WTC11 (cell line): ENCODE results near the gene SEZ6L2. TPM values are rescaled to one million over a fixed set of nuclear protein-coding genes. Genes with fewer than 3 reads are reported as not detected.

Experiments used
- ATAC-seq: fragments of 200-7000 bp; cut with Tn5 transposase; 2 replicates; pipeline ENCODE4 v1.10.0; 2021; ENCODE audit warnings: mild to moderate bottlenecking, moderate library complexity
- CTCF ChIA-PET: fragments of 300-600 bp; sonication (Branson Sonifier 250); formaldehyde crosslinking; loops from one replicate; lab custom pipeline; 2021; ENCODE audit warnings: antibody characterized with exemption; lab: Charles Lee
- POLR2A ChIA-PET: fragments of 350-600 bp; sonication (Branson Sonifier 250); formaldehyde crosslinking; loops from one replicate; lab custom pipeline; 2021; ENCODE audit warnings: antibody characterized with exemption; lab: Charles Lee
- DNase-seq: peaks from one replicate; pipeline ENCODE4 v3.0.0; 2021; ENCODE audit warnings: low spot score
- H3K27ac Mint-ChIP-seq: 2 replicates; pipeline ENCODE4 v1.8.0; 2021; ENCODE audit warnings: mixed read lengths
- H3K27me3 Mint-ChIP-seq: 2 replicates; pipeline ENCODE4 v1.8.0; 2021; ENCODE audit warnings: low read depth, mild to moderate bottlenecking, moderate library complexity, mixed read lengths
- H3K36me3 Mint-ChIP-seq: 2 replicates; pipeline ENCODE4 v1.8.0; 2021; ENCODE audit warnings: mixed read lengths
- H3K4me1 Mint-ChIP-seq: 2 replicates; pipeline ENCODE4 v1.8.0; 2022; ENCODE audit warnings: mixed read lengths
- H3K4me3 Mint-ChIP-seq: 2 replicates; pipeline ENCODE4 v1.8.0; 2021; ENCODE audit warnings: mild to moderate bottlenecking, moderate library complexity, mixed read lengths
- H3K9me3 Mint-ChIP-seq: 2 replicates; pipeline ENCODE4 v1.8.0; 2021; ENCODE audit warnings: mixed read lengths
- ATF1 ChIP-seq: sonication (generic); formaldehyde crosslinking; IDR thresholded peaks from 2 replicates; pipeline ENCODE4 v1.8.1; 2023; ENCODE audit warnings: mild to moderate bottlenecking, moderate library complexity, missing genetic modification reagents
- ATF6 ChIP-seq: sonication (generic); formaldehyde crosslinking; IDR thresholded peaks from 2 replicates; pipeline ENCODE4 v1.8.1; 2023; ENCODE audit warnings: mild to moderate bottlenecking, missing genetic modification reagents
- E2F4 ChIP-seq: sonication (generic); formaldehyde crosslinking; IDR thresholded peaks from 2 replicates; pipeline ENCODE4 v1.8.1; 2022; ENCODE audit warnings: low read depth, mild to moderate bottlenecking, moderate library complexity, missing genetic modification reagents, borderline replicate concordance
- ETV6 ChIP-seq: sonication (generic); formaldehyde crosslinking; IDR thresholded peaks from 2 replicates; pipeline ENCODE4 v1.8.1; 2022; ENCODE audit warnings: mild to moderate bottlenecking, missing genetic modification reagents
- FOXK1 ChIP-seq: sonication (generic); formaldehyde crosslinking; IDR thresholded peaks from 2 replicates; pipeline ENCODE4 v1.8.0; 2022; ENCODE audit warnings: mild to moderate bottlenecking, moderate library complexity, missing genetic modification reagents
- FOXP4 ChIP-seq: sonication (generic); formaldehyde crosslinking; IDR thresholded peaks from 2 replicates; pipeline ENCODE4 v1.8.0; 2022; ENCODE audit warnings: mild to moderate bottlenecking, missing genetic modification reagents
- JUN ChIP-seq: sonication (generic); formaldehyde crosslinking; IDR thresholded peaks from 2 replicates; pipeline ENCODE4 v1.8.0; 2023; ENCODE audit warnings: mild to moderate bottlenecking, missing genetic modification reagents
- MYBL2 ChIP-seq: sonication (generic); formaldehyde crosslinking; IDR thresholded peaks from 2 replicates; pipeline ENCODE4 v1.8.1; 2023; ENCODE audit warnings: mild to moderate bottlenecking, moderate library complexity, missing genetic modification reagents
- NR3C1 ChIP-seq: sonication (generic); formaldehyde crosslinking; conservative IDR thresholded peaks from 2 replicates; pipeline ENCODE4 v1.8.1; 2023; ENCODE audit warnings: low read depth, mild to moderate bottlenecking, missing genetic modification reagents
- RORB ChIP-seq: fragments of 250-450 bp; sonication (Bioruptor Pico); IDR thresholded peaks from 2 replicates; pipeline ENCODE4 v1.9.0; 2021; ENCODE audit warnings: mild to moderate bottlenecking
- TCF7 ChIP-seq: sonication (generic); formaldehyde crosslinking; IDR thresholded peaks from 2 replicates; pipeline ENCODE4 v1.8.0; 2022; ENCODE audit warnings: mild to moderate bottlenecking, low read depth, missing genetic modification reagents, moderate library complexity
- ZNF138 ChIP-seq: sonication (generic); formaldehyde crosslinking; conservative IDR thresholded peaks from 2 replicates; pipeline ENCODE4 v1.8.1; 2022; ENCODE audit warnings: mild to moderate bottlenecking, moderate library complexity, missing genetic modification reagents
- ZNF232 ChIP-seq: sonication (generic); formaldehyde crosslinking; IDR thresholded peaks from 2 replicates; pipeline ENCODE4 v1.8.0; 2022; ENCODE audit warnings: mild to moderate bottlenecking, missing genetic modification reagents
- ZSCAN18 ChIP-seq: fragments of 250-450 bp; sonication (Bioruptor Pico); IDR thresholded peaks from 2 replicates; pipeline ENCODE4 v2.1.2; 2022; ENCODE audit warnings: mild to moderate bottlenecking, moderate library complexity
- total RNA-seq: library from RNA; stranded (reverse); gene quantifications from 3 replicates; pipeline ENCODE4 v1.2.3, GENCODE V29; 2021
- TF ChIP-seq, protein P1 (sequence below): sonication (generic); formaldehyde crosslinking; IDR thresholded peaks from 2 replicates; pipeline ENCODE4 v1.8.1; 2022; ENCODE audit warnings: missing genetic modification reagents, borderline replicate concordance
- TF ChIP-seq, protein P2 (sequence below): fragments of 250-450 bp; sonication (Bioruptor Pico); IDR thresholded peaks from 2 replicates; pipeline ENCODE4 v1.9.0; 2021; ENCODE audit warnings: moderate library complexity, mild to moderate bottlenecking, inconsistent platforms, borderline replicate concordance
- TF ChIP-seq, protein P3 (sequence below): sonication (generic); formaldehyde crosslinking; IDR thresholded peaks from 2 replicates; pipeline ENCODE4 v1.8.1; 2022; ENCODE audit warnings: mild to moderate bottlenecking, missing genetic modification reagents, moderate library complexity, borderline replicate concordance
- TF ChIP-seq, protein P4 (sequence below): fragments of 250-450 bp; sonication (Bioruptor Pico); IDR thresholded peaks from 2 replicates; pipeline ENCODE4 v1.8.0; 2021; ENCODE audit warnings: mild to moderate bottlenecking
- TF ChIP-seq, protein P5 (sequence below): fragments of 250-450 bp; sonication (Bioruptor Pico); IDR thresholded peaks from 2 replicates; pipeline ENCODE4 v1.9.0; 2021; ENCODE audit warnings: mild to moderate bottlenecking
- TF ChIP-seq, protein P6 (sequence below): sonication (generic); formaldehyde crosslinking; IDR thresholded peaks from 2 replicates; pipeline ENCODE4 v1.8.1; 2023; ENCODE audit warnings: mild to moderate bottlenecking, missing genetic modification reagents, moderate library complexity

SEZ6L2 gene
- total RNA-seq, 1 experiment from 2014 or later = 58.2 TPM

GRCh38 chr16:29858974-29859373, 40.4 kb downstream of the SEZ6L2 start (continued):
- TF ChIP-seq, protein P1, sequence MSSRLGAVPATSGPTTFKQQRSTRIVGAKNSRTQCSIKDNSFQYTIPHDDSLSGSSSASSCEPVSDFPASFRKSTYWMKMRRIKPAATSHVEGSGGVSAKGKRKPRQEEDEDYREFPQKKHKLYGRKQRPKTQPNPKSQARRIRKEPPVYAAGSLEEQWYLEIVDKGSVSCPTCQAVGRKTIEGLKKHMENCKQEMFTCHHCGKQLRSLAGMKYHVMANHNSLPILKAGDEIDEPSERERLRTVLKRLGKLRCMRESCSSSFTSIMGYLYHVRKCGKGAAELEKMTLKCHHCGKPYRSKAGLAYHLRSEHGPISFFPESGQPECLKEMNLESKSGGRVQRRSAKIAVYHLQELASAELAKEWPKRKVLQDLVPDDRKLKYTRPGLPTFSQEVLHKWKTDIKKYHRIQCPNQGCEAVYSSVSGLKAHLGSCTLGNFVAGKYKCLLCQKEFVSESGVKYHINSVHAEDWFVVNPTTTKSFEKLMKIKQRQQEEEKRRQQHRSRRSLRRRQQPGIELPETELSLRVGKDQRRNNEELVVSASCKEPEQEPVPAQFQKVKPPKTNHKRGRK = no peak
- TF ChIP-seq E2F4 (CRISPR knock-in tag) = no peak
- TF ChIP-seq ETV6 = no peak
- TF ChIP-seq ZNF232 (CRISPR knock-in tag) = no peak
- TF ChIP-seq, protein P2, sequence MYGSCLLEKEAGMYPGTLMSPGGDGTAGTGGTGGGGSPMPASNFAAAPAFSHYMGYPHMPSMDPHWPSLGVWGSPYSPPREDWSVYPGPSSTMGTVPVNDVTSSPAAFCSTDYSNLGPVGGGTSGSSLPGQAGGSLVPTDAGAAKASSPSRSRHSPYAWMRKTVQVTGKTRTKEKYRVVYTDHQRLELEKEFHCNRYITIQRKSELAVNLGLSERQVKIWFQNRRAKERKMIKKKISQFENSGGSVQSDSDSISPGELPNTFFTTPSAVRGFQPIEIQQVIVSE = no peak
- no peak for TF ChIP-seq NR3C1 (CRISPR knock-in tag)
- TF ChIP-seq MYBL2 (CRISPR knock-in tag) = no peak
- TF ChIP-seq ZNF138 (CRISPR knock-in tag) = no peak
- no peak for TF ChIP-seq ATF6

DNA sequence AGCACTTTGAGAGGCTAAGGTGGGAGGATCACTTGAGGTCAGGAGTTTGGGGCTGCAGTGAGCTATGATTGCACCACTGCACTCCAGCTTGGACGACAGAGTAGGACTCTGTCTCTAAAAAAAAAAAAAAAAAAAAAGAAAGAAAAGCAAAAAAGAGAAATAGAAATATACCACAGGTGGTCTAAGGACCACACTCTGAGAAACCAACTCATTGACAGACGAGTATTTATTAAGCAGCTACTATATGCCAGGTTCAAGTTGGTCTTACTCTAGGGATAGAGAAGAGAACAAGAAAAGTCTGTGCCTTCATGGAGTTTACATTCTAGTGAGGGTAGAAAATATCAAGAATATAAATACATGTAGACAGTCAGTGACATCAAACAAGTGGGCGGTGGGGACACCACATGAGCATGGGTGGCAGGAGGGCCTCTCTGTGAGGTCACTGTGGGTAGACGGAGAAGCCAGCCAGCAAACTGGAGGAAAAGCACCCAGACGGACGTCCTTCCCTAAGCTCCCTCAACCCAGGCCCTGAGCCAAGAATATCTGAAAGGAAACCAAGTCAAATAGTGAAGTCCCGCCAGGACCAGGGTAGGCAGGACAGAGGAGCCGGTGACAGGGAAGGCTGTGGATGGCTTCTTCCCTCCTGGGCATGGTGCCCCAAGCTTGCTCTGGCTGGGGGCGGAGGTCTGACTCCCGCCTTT, 41.1 kb downstream of the SEZ6L2 start:
- Mint-ChIP-seq H3K4me1 (peaks cover 12% of the 10 kb centered on the region), H3K4me3 (no peak overlapping the region), H3K27ac (peak overlapping the region; percentile 71; the same call in 1 of the 2 replicates), H3K27me3 (no peaks in the 10 kb centered on the region), H3K9me3 (no peaks in the 10 kb centered on the region), H3K36me3 (peaks cover 13% of the 10 kb centered on the region)
- POLR2A ChIA-PET = no interaction called here
- no peak for DNase-seq
- CTCF ChIA-PET = interaction anchor here (0.7 to 2.8 kb wide), 2 partner anchors 10 to 908 kb away, joined by 4 to 25 read pairs; no protein-coding TSS in a partner anchor
- ATAC-seq = no peak
- TF ChIP-seq TCF7 = no peak
- TF ChIP-seq, protein P3, sequence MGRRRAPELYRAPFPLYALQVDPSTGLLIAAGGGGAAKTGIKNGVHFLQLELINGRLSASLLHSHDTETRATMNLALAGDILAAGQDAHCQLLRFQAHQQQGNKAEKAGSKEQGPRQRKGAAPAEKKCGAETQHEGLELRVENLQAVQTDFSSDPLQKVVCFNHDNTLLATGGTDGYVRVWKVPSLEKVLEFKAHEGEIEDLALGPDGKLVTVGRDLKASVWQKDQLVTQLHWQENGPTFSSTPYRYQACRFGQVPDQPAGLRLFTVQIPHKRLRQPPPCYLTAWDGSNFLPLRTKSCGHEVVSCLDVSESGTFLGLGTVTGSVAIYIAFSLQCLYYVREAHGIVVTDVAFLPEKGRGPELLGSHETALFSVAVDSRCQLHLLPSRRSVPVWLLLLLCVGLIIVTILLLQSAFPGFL (CRISPR knock-in tag) = no peak
- TF ChIP-seq, protein P4, sequence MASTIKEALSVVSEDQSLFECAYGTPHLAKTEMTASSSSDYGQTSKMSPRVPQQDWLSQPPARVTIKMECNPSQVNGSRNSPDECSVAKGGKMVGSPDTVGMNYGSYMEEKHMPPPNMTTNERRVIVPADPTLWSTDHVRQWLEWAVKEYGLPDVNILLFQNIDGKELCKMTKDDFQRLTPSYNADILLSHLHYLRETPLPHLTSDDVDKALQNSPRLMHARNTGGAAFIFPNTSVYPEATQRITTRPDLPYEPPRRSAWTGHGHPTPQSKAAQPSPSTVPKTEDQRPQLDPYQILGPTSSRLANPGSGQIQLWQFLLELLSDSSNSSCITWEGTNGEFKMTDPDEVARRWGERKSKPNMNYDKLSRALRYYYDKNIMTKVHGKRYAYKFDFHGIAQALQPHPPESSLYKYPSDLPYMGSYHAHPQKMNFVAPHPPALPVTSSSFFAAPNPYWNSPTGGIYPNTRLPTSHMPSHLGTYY (CRISPR knock-in tag) = no peak
- TF ChIP-seq JUN (CRISPR knock-in tag) = no peak
- TF ChIP-seq, protein P5, sequence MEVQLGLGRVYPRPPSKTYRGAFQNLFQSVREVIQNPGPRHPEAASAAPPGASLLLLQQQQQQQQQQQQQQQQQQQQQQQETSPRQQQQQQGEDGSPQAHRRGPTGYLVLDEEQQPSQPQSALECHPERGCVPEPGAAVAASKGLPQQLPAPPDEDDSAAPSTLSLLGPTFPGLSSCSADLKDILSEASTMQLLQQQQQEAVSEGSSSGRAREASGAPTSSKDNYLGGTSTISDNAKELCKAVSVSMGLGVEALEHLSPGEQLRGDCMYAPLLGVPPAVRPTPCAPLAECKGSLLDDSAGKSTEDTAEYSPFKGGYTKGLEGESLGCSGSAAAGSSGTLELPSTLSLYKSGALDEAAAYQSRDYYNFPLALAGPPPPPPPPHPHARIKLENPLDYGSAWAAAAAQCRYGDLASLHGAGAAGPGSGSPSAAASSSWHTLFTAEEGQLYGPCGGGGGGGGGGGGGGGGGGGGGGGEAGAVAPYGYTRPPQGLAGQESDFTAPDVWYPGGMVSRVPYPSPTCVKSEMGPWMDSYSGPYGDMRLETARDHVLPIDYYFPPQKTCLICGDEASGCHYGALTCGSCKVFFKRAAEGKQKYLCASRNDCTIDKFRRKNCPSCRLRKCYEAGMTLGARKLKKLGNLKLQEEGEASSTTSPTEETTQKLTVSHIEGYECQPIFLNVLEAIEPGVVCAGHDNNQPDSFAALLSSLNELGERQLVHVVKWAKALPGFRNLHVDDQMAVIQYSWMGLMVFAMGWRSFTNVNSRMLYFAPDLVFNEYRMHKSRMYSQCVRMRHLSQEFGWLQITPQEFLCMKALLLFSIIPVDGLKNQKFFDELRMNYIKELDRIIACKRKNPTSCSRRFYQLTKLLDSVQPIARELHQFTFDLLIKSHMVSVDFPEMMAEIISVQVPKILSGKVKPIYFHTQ (CRISPR knock-in tag) = no peak
- TF ChIP-seq RORB = no peak
- TF ChIP-seq ATF1 (CRISPR knock-in tag) = no peak
- no peak for TF ChIP-seq FOXK1 (CRISPR knock-in tag)
- TF ChIP-seq FOXP4 (CRISPR knock-in tag) = no peak
- TF ChIP-seq, protein P6, sequence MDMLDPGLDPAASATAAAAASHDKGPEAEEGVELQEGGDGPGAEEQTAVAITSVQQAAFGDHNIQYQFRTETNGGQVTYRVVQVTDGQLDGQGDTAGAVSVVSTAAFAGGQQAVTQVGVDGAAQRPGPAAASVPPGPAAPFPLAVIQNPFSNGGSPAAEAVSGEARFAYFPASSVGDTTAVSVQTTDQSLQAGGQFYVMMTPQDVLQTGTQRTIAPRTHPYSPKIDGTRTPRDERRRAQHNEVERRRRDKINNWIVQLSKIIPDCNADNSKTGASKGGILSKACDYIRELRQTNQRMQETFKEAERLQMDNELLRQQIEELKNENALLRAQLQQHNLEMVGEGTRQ (CRISPR knock-in tag) = no peak
- no peak for TF ChIP-seq ZSCAN18
